GM12875 (cell line): ENCODE measurements around the gene ATP6V0B.

Source experiments
- H3K4me3 ChIP-seq: one replicate; pipeline ENCODE4 v1.5.1; 2011; ENCODE audit warnings: low read depth, low read length, control low read depth
- TF ChIP-seq, protein P1 (sequence below): IDR thresholded peaks from 2 replicates; pipeline ENCODE4 v1.5.1; 2011; ENCODE audit warnings: low read depth, mild to moderate bottlenecking, control low read depth, inconsistent platforms, low read length, moderate library complexity, borderline replicate concordance; ENCODE audit not compliant: insufficient read depth

Gene ATP6V0B

GRCh38 chr1:43947061-43947873 lies 27.5 kb upstream of the ATP6V0B start:
- TF ChIP-seq, protein P1, sequence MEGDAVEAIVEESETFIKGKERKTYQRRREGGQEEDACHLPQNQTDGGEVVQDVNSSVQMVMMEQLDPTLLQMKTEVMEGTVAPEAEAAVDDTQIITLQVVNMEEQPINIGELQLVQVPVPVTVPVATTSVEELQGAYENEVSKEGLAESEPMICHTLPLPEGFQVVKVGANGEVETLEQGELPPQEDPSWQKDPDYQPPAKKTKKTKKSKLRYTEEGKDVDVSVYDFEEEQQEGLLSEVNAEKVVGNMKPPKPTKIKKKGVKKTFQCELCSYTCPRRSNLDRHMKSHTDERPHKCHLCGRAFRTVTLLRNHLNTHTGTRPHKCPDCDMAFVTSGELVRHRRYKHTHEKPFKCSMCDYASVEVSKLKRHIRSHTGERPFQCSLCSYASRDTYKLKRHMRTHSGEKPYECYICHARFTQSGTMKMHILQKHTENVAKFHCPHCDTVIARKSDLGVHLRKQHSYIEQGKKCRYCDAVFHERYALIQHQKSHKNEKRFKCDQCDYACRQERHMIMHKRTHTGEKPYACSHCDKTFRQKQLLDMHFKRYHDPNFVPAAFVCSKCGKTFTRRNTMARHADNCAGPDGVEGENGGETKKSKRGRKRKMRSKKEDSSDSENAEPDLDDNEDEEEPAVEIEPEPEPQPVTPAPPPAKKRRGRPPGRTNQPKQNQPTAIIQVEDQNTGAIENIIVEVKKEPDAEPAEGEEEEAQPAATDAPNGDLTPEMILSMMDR: no peak
- H3K4me3 ChIP-seq: peak overlapping the region; percentile 95

DNA sequence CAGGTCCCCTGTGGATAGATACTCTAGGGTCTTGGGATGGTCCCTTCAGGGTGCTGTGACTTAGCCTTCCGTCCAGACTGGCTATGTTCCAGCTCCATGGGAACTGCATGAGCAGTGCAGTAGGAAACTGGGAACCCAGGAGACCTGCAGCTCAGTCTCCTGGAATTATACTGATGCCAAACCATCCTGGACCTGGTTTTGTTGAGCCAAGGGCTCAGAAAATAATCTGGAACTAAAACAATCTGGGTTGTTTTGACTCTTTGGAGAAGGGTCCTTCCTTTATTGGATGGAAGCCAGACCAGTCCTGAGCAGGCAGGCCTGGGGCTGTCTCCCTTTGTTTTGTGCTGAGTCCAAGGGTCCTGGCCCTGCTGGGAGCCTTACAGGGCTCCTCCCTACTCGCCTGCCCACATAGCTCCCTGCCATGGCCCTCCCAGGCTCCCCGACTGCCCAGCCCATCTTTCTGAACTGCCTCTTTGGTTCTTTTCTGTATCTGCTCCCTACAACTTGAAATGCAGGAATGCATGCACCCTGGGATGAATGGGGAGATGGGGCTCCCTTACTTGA lies 26.8 kb upstream of the ATP6V0B start:
- TF ChIP-seq, protein P1: no peak
- H3K4me3 ChIP-seq: peak overlapping the region; percentile 95

DNA sequence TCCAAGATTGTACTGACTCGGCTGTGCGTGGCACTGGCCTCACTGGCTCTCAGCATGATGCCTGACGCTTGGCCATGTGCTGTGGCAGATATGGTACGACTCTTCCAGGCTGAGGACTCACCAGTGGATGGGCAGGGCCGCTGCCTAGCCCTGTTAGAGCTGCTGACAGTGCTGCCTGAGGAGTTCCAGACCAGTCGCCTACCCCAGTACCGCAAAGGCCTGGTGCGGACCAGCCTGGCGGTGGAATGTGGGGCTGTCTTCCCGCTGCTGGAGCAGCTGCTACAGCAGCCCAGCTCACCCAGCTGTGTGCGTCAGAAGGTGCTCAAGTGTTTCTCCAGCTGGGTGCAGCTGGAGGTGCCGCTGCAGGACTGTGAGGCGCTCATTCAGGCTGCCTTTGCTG lies 25.1 kb upstream of the ATP6V0B start:
- TF ChIP-seq, protein P1: no peak
- H3K4me3 ChIP-seq: no peak overlapping the region

DNA sequence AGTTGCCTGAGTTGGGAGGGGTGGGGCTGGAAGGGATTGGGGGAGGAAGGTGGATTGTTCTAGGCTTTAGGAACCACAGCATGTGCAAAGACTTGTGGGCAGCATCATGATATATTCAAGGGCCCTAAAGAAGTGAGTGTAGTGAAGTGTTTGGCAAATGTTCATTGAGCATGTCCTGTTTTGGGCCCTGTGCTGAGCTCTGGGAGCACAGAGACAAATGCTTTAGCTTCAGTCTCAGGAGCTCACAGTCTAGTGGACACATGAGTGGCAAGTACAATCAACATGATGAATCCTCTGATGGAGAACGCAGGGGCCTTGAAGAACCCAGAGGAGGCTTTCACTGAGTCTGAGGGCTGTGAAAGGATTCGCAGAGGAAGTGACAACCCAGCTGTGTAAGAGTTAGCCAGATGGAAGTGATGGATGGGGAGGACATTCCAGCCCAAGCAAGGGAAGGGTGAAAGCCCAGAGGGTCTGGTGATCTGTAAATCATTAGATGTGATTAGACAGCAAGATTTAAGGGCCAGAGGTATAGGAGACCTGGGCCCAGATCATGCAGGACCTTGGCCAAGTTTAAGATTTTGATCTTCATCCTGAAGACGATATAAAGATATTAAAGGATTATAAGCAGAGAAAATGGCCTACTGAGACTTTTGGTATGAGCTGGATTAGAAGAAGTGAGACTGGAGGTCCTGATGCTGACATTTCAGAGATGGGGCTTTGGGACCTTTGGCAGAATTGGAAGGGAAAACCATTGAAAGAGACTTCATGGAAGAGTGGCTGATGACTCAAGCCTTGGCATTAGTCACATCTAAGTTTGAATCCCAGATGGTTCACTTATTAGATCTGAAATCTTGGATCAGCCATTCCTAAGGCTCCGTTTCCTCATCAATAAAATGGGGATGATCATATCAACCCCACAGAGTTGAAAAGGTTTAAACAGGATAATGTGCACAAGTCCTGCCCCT lies 23.5 kb upstream of the ATP6V0B start:
- TF ChIP-seq, protein P1: no peak
- H3K4me3 ChIP-seq: no peak overlapping the region

DNA sequence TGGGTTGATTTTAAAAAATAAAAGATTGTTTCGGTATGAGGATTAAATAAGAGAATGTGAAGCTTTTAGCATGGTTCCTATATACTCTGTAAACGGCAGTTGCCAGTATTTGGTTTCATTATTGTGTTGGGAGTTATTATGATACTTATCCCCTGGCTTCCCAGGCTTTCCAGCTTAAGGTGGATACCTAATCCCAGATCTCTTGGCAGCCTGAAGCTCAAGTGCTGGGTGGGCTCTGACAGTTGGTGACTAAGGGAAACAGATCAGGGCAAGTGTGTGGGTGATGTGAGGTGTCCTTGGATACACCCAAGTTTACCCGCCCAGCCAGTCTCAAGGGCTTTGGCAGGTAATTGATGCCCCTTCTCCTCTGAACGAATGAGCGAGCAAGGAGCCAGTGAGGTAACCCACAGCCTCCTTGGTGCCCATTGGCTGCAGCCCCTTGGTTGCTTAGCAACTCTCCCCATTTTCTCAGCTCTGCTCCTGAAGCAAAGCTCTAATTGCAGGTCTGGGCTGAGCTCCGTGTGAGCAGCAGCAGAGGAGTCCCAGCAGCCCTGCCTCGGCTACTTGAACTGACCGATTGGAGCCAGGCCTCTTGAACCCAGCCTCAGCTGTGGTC lies 21.9 kb upstream of the ATP6V0B start:
- no peak overlapping the region for H3K4me3 ChIP-seq

DNA sequence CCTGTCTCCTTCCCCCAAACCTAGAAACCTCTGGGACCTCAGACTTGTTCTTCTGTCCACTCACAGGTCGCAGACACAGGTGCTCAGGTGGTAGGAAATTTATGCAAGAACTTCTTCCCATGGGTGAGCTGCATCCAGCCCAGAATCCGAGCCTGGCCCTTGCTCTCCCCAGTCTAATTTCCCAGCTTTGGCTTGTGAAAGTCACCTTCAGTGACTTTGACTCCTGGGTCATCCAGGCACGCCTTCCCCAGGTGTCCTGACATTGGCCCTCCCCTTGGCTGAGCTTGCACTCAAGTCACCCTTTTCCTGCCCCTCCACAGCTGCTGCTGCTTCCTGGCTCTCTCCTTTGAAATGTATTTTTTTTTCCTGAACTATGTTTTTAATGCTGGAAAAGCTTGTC lies 21.4 kb upstream of the ATP6V0B start:
- TF ChIP-seq, protein P1: no peak
- no peak overlapping the region for H3K4me3 ChIP-seq

More for the DNA sequence above, 21.9 kb upstream of the ATP6V0B start:
- TF ChIP-seq, protein P1: no peak
